ENCODE results near the gene NCKAP1. TPM values are rescaled to one million over a fixed set of nuclear protein-coding genes. Genes with fewer than 3 reads are reported as not detected.
A peak's percentile ranks its signal among the peaks of the same experiment; 100 is the strongest.

NCKAP1 gene
- total RNA-seq, 1 experiment from 2014 or later = 115 TPM

DNA sequence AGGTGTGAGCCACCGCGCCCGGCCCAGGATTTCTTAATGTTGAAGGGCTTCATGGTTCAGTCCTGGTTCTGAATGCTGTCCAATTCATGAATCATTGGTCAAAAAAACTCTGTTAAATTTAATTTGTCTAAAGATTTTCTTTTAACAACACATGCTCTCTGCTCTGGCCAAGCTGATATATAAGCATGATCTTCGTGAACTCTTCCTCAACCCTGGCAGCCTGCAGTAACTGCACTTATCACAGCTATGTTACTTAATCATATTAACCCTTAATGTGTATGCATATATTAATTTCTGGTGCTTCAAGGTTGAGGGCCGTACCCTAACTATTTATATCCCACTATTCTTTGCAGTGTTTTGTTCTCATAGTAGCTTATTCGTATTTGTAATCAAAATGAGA is 142.5 kb downstream of the NCKAP1 start:
- Histone ChIP-seq H3K36me3 (ENCODE audit: control insufficient read depth in 1 of 2, insufficient read depth in 2 of 2, low read length in 2 of 2) (no peaks in the 10 kb centered on the region), H3K4me3 (replicated peaks in 1 of 2; ENCODE audit: low read depth in 1 of 2, low read length in 2 of 2) (no peak overlapping the region), H3K79me2 (ENCODE audit: insufficient read depth, low read length) (no peaks in the 10 kb centered on the region), H3K9me2 (ENCODE audit: insufficient read depth) (no peaks in the 10 kb centered on the region), H3K4me2 (ENCODE audit: low read length) (no peak overlapping the region), H4K20me1 (ENCODE audit: insufficient read depth) (no peaks in the 10 kb centered on the region), H3K27ac (ENCODE audit: low read depth, low read length) (no peak overlapping the region), H3K27me3 (ENCODE audit: insufficient read depth, low read length) (no peaks in the 10 kb centered on the region), H3K4me1 (ENCODE audit: control insufficient read depth in 1 of 2, insufficient read depth in 2 of 2, low read length in 2 of 2) (no peaks in the 10 kb centered on the region), H3K9me3 (ENCODE audit: control insufficient read depth in 1 of 2, insufficient read depth in 1 of 2, low read depth in 1 of 2, low read length in 2 of 2) (no peaks in the 10 kb centered on the region), H3K9ac (ENCODE audit: low read length) (no peak overlapping the region), H2AFZ (ENCODE audit: low read depth, low read length, poor library complexity, severe bottlenecking) (no peak overlapping the region)
- no TSS peak for BruUV-seq (replicated peaks)
- POLR2A ChIA-PET = no interaction called here
- TF ChIP-seq, protein P1, sequence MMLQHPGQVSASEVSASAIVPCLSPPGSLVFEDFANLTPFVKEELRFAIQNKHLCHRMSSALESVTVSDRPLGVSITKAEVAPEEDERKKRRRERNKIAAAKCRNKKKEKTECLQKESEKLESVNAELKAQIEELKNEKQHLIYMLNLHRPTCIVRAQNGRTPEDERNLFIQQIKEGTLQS (IDR thresholded peaks at IDR 0.05) = no peak
- TF ChIP-seq EGR1 (IDR thresholded peaks at IDR 0.05; ENCODE audit: low read depth) (no peak), POLR2AphosphoS5 (IDR thresholded peaks at IDR 0.05; ENCODE audit: low read depth, low read length) (no peak), EZH2 (IDR thresholded peaks at IDR 0.05) (no peak)
- no peak for DNase-seq (ENCODE audit: low read depth, low spot score)
- no peak for ATAC-seq
- intact Hi-C loops (cut with micrococcal nuclease) = no loop called here
- CTCF ChIA-PET = no interaction called here
- RAD21 ChIA-PET (ENCODE audit: low non-redundant PET in 1 of 2, low total read pairs in 2 of 2, uncharacterized antibody in 2 of 2, unreplicated experiment in 2 of 2) = no interaction called here

DNA sequence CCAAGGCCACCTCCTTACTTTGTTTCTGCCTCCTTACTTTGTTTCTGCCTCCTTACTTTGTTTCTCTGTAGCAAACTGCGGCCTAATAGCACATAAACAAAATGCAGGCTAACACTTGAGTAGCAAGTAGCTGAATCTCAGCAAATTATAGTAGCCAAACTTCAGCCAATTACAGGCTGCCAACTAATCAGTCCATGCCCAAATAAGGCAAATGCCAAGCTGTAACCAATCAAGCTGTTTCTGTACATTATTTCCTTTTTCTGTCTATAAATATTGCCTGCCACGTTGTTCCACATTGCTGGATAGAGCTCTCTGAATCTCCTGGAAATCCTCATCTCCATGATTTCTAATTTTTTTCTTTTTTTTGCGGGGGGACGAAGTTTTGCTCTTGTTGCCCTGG is 143.1 kb downstream of the NCKAP1 start:
- CTCF ChIA-PET = no interaction called here

More for the DNA sequence above, 143.1 kb downstream of the NCKAP1 start:
- DNase-seq (ENCODE audit: low read depth, low spot score) = no peak
- Histone ChIP-seq H3K4me1 (ENCODE audit: control insufficient read depth in 1 of 2, insufficient read depth in 2 of 2, low read length in 2 of 2) (no peaks in the 10 kb centered on the region), H3K27ac (ENCODE audit: low read depth, low read length) (no peak overlapping the region), H3K79me2 (ENCODE audit: insufficient read depth, low read length) (no peaks in the 10 kb centered on the region), H3K4me2 (ENCODE audit: low read length) (no peak overlapping the region), H3K9ac (ENCODE audit: low read length) (no peak overlapping the region), H4K20me1 (ENCODE audit: insufficient read depth) (no peaks in the 10 kb centered on the region), H2AFZ (ENCODE audit: low read depth, low read length, poor library complexity, severe bottlenecking) (no peak overlapping the region), H3K27me3 (ENCODE audit: insufficient read depth, low read length) (no peaks in the 10 kb centered on the region), H3K9me3 (ENCODE audit: control insufficient read depth in 1 of 2, insufficient read depth in 1 of 2, low read depth in 1 of 2, low read length in 2 of 2) (no peaks in the 10 kb centered on the region), H3K9me2 (ENCODE audit: insufficient read depth) (no peaks in the 10 kb centered on the region), H3K36me3 (ENCODE audit: control insufficient read depth in 1 of 2, insufficient read depth in 2 of 2, low read length in 2 of 2) (no peaks in the 10 kb centered on the region), H3K4me3 (replicated peaks in 1 of 2; ENCODE audit: low read depth in 1 of 2, low read length in 2 of 2) (no peak overlapping the region)
- intact Hi-C loops (cut with micrococcal nuclease) = no loop called here
- TF ChIP-seq, protein P2, sequence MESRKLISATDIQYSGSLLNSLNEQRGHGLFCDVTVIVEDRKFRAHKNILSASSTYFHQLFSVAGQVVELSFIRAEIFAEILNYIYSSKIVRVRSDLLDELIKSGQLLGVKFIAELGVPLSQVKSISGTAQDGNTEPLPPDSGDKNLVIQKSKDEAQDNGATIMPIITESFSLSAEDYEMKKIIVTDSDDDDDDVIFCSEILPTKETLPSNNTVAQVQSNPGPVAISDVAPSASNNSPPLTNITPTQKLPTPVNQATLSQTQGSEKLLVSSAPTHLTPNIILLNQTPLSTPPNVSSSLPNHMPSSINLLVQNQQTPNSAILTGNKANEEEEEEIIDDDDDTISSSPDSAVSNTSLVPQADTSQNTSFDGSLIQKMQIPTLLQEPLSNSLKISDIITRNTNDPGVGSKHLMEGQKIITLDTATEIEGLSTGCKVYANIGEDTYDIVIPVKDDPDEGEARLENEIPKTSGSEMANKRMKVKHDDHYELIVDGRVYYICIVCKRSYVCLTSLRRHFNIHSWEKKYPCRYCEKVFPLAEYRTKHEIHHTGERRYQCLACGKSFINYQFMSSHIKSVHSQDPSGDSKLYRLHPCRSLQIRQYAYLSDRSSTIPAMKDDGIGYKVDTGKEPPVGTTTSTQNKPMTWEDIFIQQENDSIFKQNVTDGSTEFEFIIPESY (IDR thresholded peaks at IDR 0.05; ENCODE audit: extremely low read depth, insufficient replicate concordance, low read length) = no peak
- TF ChIP-seq SRF (IDR thresholded peaks at IDR 0.05; ENCODE audit: low read depth) = peak; percentile 88
- ChIA-PET POLR2A (no interaction called here), RAD21 (ENCODE audit: low non-redundant PET in 1 of 2, low total read pairs in 2 of 2, uncharacterized antibody in 2 of 2, unreplicated experiment in 2 of 2) (no interaction called here)
- no peak for ATAC-seq
- no TSS peak for BruUV-seq (replicated peaks)
